ENCODE data around the gene JAGN1. TPM values are rescaled to one million over a fixed set of nuclear protein-coding genes. Genes with fewer than 3 reads are reported as not detected.
"Not testable (repeated sequence)": the region's sequence is repeated elsewhere in the genome, so short reads cannot be mapped to it uniquely, and the experiment has no call there.

Gene JAGN1
- 31.7 TPM for polyA plus RNA-seq (ENCODE audit: insufficient read length)

DNA sequence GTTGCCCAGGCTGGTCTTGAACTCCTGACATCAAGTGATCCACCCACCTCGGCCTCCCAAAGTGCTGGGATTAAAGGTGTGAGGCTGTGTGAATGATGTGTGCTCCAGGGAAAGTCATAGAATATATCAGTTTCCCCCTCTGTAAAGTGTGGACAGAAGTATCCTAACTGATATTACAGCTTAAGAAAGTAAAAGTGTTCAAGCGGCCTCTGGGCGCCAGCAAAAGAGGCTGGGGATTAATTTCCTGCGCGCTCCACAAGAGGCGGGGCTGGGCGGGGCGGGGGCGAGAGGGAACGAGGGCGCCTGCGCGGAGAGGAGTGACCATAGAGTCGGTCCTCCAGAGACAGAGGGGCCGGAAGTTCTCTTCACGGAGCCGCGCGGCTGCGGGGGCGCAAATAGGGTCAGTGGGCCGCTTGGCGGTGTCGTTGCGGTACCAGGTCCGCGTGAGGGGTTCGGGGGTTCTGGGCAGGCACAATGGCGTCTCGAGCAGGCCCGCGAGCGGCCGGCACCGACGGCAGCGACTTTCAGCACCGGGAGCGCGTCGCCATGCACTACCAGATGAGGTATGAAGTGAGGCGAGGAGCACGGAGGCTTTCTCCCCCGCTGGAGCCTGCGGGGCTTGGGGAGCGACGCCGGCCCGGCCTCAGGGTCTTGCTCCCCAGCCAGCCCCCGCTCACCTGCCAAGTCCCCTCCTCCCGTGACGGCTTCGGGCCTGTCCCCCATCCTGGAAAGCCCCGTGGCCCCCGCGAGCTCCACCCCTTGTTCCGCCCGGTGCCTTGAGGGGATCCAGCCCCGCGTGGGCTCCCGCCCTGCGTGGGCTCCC, at the start of gene JAGN1:
Gene JAGN1, plus strand, starts transcription at position 362 of the 823 bp plus-strand sequence. Its CDS starts 113 bp downstream, at position 475.
- DNase-seq (ENCODE audit: low read depth) = peak; percentile 57

DNA sequence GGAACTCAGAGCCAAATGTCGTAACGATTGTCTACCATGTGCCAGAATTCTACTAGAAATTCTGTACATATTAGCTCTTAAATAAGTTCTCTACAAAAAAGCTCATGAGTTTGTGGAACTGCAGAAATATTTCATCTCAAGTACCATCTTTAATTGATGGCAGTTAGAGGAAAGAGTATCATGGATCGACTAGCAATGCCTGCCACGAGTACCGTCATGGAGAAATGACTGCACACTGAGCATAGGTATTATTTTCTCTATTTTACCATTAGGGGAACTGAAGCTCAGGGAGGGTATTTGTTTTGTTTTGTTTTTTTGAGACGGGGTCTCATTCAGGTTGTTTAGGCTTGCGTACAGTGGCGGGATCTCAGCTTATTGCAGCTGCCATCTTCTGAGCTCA, 49.4 kb upstream of the JAGN1 start:
- DNase-seq (ENCODE audit: low read depth) = no peak

DNA sequence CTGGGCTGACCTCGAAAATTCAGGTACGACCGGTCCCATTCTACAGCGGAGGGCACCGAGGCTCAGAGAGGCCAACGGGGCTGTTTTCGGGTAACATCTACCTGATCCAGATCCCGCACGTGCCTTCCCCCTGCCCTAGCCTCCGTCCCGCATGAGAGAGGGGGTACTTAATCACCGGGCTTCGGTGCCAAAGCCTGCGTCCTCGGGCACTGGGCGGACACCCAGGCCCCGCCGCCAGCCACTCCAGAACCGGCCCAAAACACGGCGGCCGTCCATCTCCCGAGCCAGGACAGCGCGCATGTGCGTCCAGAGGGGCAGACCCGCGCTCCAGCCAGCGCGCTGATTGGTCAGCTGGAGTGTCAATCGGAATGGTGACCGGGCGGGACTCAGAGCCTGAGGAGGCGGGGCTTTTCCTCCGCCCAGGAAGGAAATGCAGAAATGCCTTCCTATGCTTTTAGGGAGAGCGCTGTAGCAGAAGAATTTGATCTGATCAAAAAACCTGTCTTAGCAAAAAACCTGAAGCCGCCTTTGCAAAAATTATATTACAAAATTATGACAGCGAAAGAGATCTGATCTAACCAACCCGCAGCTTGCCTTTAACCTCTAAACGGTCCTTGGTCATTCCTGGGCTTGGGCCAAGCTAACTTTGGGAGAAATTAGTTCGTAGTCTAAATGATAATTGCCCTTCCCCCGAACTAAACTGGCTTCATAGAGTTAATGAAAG, 46.5 kb upstream of the JAGN1 start, which contains the start of gene RPUSD3:
Gene RPUSD3, minus strand, starts transcription at position 294 of the 724 bp plus-strand sequence. Its CDS starts 18 bp downstream, at position 276.
- peak; percentile 89 for DNase-seq (ENCODE audit: low read depth)

DNA sequence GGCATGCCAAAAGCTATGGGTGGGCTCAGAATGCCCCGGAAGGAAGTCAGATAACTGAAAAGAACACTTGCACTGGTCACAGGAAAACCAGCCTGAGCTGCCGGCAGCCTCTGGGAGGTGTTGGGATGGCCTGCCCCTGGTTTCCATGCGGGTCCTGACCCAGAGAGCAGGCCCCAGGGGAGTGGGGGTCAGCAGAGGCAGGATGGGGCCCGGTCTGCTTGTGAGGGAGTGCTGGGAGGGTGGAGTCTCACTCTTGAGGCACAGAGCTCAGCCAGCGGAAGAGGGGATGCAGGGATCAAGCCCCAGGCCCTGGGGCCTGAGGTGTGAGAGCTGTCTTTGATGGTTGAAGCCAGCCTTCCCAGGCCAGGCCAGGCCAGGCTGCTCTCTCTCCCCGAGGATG, 44.2 kb upstream of the JAGN1 start:
- no peak for DNase-seq (ENCODE audit: low read depth)

DNA sequence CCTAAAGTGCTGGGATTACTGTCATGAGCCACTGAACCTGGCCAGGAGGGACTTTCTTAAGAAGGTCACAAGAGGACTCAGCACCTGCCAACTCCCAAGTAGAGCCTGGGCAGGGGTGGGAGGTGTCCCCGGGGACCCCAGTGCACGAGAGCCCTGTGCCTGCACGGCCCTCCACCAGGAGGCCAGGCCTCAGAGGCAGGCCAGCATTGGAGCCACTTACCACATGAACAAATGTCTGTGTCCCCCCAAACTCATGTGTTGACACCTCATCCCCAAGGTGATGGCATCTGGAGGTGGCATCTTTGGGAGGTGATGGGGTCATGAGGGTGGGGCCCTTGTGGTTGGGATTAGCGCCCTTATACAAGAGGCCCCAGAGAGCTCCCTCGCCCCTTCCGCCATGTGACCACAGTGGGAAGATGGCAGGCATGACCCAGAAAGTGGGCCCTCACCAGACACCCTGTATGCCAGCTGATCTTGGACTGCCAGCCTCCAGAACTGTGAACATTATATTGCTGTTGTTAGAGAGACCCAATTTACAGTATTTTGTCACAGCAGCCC, 43.4 kb upstream of the JAGN1 start:
- no peak for DNase-seq (ENCODE audit: low read depth)

DNA sequence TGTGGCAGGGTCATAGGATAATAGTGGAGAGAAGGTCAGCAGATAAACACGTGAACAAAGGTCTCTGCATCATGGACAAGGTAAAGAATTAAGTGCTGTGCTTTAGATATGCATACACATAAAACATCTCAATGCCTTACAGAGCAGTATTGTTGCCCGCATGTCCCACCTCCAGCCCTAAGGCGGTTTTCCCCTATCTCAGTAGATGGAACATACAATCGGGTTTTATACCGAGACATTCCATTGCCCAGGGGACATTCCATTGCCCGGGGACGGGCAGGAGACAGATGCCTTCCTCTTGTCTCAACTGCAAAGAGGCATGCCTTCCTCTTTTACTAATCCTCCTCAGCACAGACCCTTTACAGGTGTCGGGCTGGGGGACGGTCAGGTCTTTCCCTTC, 42.5 kb upstream of the JAGN1 start:
- not testable (repeated sequence) for DNase-seq (ENCODE audit: low read depth)

DNA sequence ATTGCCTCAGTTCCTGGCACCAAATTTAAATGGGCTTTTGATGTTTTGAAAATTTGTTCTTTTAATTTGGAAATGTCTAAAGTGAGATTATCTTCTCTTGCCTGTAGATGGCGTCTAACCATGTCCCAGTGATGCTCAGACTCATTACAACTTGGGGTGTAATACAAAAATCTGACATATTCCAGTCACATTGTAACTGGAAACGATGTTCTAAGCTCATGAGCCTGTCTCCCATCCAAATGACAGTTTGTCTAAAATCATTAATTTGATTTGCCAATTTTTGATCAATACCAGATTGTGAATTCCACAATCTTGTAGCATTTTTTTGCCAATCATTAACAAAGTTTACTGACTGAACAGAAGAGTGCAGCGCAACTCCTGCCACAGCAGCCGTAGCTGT, 41.5 kb upstream of the JAGN1 start:
- not testable (repeated sequence) for DNase-seq (ENCODE audit: low read depth)

DNA sequence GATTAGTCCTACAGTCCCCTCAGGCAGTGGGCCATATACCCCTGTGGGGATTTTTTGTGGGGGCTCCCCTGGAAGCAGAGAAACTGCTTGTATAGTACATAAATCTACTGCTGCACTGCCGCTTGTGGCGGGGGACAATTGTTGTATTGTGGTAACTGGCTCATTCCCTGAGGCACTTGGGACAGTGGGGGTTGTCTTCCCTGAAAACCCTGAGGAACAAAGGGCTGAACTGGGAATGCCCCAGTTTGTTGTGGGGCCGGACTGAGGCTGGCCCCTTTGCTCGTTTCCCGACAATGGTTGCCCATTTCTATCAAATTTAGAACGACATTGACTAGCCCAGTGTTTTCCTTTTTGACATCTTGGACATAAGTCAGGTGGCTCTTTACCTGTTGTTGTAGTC, 39.0 kb upstream of the JAGN1 start:
- not testable (repeated sequence) for DNase-seq (ENCODE audit: low read depth)

DNA sequence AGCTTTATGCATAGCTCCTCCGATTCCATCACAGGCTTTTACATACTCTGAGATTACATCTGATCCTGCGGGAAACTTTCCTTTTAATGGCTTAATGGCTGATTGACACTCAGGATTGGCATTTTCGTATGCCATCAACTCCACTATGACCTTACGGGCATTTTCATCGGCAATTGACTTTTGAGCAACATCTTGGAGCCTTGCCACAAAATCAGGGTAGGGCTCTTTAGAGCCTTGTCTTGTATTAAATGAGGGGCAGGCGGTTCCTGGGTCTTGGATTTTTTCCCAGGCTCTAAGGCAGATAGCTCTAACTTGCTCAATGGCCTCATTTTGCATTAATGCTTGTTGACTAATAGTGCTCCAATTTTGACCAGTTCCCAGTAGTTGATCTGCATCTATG, 38.5 kb upstream of the JAGN1 start:
- DNase-seq (ENCODE audit: low read depth) = not testable (repeated sequence)

DNA sequence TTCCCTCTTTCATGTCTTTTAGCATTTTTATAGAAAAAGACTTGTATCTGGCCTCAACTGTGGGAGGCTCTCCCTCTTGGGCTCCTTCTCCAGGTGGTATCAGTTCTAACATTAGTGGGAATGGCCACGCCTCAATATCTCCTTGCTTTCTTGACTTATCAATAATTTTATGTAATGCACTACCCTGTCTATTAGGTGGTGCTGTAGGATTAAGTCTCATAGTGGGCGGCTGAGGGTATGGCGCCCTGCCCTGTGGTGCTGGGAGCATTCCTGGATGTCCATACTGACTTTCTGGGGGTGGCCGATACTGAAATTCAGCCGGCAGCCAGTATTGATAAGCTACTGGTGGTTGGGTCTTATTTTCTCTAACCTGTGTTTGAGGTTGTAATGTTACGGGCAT, 37.9 kb upstream of the JAGN1 start:
- DNase-seq (ENCODE audit: low read depth) = no peak

DNA sequence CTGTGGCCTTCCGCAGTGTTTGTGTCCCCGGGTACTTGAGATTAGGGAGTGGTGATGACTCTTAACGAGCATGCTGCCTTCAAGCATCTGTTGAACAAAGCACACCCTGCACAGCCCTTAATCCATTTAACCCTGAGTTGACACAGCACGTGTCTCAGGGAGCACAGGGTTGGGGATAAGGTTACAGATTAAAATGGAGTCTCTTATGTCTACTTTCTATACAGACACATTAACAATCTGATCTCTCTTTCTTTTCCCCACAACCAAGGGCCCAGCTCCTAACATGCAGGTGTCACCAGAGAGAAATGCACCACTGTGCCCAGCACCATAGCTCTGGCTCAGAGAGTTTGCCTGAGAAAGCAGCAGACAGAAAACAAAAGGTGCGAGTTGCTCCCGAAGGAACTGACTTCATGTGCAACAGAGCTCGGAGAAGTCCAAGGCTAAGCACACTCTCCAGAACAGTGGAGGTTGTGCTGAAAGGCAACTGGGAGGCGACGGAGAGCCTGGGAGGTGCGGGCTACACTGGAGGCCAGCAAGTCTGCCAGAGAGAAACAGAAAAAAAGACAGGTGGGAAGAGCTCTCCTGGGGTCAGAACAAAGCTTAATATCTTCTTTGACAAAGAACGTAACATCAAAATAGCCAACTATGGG, 36.0 kb upstream of the JAGN1 start:
- DNase-seq (ENCODE audit: low read depth) = not testable (repeated sequence)

DNA sequence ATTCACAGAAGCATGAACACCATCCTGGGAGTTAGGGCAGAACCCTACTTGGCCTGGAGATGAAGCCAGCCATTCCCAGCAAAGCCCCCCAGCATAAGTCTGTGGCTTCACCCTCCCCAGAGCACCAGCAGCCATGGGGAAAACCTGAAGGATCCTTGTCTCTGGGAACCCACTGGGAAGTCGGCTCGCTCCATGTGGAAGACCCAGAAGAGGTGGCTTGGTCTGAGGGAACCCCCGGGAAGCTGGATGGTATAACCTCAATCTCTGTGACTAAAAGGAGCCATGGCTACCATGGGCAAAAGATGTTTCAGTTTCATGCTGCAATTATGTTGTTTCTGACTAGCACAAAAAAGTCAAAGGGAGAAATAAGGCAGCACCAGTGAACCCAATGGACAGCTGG, 34.8 kb upstream of the JAGN1 start:
- DNase-seq (ENCODE audit: low read depth) = no peak

DNA sequence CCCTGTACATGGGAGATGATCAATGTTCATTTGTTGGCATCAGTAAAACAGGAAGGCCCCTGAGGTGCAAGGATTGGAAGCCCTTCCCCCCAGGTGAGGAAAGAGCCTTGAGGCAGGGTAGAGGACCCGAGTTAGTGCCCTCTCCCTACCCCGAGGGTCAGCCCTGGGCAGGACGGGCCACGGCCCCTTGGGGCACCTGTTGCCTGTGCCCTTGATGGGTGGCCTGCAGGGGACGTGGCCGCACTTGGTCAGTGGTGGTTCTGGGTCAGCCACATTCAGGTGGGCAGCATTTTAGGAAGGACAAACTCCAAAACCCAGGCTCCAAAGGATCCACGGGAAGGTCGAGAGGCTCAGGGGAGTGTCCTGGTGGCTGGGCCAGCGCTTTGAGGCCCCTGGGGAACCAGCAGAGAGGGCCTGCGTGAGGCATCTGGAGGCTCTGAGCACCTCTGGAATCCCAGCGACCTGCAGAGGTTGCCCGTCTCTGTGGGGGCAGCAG, 30.8 kb upstream of the JAGN1 start:
- DNase-seq (ENCODE audit: low read depth) = no peak

DNA sequence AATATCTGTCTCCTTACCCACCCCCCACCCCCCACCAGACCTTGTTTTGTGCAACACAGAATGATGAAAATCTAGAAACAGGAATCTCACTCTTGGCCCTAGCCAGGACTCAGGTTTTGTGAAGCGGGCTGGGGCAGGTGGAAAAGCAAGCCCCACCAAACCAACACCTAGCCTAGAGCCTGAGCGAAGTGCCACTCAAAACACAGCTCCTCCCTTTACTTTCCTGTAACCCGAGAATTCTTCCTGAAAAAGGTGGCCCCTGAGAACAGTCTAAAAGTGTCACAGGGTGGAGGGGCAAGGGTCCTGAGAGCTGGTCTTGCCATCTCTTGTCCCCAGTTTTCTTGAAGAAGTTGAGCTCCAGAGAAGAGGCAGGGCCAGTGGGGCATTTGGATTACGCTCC, 29.2 kb upstream of the JAGN1 start:
- DNase-seq (ENCODE audit: low read depth) = no peak

DNA sequence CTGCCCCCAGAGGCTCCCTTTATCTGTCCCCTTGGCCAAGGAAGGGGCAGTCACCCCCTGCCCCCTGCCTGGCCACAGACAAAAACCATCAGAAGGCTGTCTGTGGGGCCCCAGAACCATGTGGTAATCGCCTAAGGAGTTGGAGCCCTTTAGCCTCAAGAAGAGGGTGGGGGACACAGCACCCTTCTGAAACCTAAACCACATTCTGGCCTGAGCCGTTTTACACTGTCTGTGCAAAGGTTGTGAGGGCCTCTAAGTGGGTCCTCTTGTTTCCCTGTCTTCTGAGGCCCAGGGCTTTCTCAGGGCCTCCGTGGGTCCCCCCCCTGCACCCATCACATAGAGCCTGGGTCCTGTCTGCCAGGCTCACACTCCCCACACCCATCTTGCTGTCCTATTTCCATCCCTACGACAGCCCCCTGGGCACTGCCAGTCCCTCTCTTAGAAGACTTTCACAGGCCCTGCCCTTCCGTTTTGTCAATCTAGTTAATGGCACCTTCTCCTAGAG, 28.7 kb upstream of the JAGN1 start:
- DNase-seq (ENCODE audit: low read depth) = no peak

DNA sequence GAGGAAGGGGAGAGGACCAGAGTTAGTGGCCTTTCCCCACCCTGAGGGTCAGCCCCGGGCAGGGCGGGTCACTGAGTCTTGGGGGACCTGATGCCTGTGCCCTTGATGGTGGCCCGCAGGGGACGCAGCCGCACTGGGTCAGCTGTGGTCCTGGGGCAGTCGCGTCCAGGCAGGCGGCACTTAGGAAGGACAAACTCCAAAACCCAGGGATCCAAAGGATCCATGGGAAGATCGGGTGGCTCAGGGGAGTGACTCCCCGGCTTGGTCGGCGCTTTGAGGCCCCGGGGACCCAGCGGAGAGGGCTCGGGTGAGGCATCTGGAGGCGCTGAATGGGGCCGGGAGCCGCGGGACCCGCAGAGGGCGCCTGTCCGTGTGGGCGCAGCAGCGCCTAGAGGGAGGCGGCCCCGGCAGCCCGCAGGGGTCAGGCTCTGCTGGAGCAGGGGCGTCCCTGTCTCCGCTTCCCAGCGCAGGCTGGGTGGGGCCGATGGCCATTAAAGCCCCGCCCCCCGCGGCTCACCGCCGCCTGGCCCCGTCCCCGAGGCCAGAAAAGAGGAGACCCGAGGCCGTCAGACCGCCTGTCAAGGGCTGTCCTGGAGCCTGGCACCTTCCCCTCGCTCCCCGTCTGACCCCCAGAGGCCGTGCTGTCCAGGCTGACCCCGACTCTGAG, 27.9 kb upstream of the JAGN1 start:
- DNase-seq (ENCODE audit: low read depth) = no peak

DNA sequence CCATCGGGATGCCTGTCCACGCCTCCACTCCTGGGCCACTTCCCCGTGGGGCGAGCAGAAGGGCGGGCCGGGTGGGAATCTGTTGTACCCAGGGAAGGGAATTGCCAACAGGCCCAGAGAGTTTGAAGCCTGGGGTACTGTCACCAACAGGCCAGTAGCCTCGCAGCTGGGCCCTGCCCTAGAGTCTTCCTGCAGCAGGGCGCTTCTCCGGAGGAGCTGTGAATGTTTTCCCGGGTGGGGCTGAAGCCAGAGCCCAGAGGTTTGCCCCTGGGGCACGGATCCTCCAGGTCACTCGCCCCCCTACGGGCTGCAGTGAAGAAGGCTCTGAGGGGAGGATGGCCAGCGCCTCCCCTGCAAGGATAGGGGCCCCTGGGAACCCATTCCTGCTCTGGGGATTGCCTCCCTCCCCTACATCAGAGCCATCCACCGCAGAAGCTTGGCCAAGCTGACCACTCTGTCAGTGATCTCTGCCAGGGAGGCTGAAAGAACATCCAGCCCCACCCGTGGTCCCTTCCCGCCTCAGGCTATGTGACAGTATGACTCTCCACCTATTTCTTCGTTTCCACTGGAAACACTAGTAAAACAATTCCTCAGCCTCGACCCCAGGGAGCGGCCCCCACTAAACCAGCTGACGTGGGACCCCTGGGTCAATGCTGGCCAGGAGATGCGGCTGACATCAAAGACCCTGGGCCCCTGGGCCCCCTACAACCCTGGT, 27.2 kb upstream of the JAGN1 start:
- no peak for DNase-seq (ENCODE audit: low read depth)

DNA sequence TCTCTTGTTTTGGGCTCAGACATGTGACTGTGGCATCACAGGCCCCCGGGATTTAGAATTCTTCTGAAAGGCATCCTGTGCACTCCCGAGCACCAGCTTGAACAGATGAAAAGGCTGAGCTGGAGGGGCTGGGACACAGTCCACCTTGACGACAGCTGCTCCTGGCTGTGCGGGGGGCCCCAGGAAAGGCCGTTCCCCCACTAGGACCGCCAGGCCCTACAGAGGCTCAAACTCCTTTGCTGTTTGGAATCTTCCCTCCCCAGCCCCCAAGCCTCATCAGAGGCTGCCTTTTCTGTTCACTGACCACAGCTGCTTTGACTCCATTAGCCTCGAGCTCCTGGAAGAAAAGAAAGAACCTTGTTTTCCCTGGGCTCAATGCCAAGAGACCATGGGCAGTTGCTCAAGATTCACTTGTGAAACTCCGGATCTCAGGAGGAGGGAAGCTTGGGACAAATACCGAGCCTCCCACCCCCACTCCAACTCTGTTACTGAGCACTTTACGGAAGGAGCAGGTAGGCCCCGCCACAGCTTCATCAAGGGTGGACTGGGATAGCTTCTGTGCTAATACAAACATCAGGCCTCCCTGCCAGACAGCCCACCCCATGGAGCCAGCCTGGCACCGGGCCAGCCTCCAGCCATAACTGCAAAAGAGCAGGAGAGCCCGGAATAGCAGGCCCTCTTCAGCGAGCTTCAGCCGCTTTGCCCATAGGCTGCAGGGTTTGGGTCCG, 26.0 kb upstream of the JAGN1 start:
- DNase-seq (ENCODE audit: low read depth) = peak; percentile 62

DNA sequence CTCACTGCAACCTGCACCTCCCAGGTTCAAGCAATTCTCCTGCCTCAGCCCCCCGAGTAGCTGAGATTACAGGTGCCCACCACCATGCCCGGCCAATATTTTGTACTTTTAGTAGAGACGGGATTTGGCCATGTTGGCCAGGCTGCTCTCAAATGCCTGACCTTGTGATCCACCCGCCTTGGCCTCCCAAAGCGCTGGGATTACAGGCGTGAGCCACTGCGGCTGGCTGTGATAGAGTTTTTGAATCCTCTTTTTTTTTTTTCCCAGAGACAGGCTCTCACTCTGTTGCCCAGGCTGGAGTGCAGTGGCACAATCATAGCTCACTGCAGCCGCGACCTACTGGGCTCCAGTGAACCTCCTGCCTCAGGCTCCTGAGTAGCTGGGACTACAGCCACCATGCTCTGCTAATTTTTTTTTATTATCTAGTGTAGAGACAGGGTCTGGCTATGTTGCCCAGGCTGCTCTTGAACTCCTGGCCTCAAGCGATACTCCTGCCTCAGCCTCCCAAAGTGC, 25.2 kb upstream of the JAGN1 start:
- DNase-seq (ENCODE audit: low read depth) = not testable (repeated sequence)

DNA sequence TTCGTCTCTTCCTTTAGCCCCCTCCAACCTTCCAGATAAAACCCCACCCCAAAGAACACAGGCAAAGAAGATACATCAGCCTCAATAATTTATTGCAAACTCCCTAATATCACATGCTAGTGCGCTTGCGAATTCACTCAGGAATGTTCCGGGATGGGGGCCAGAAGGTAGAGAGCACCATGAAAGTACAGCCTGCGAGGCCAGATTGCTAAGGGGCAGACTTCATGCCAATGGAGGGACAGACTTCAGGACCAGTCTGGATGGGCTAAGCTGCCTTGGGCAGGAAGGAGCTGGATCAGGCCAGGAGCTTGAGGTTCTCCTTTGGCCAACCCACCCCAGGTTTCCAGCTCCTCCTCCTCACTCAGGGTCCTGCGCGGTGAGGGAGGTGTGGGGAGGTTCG, 23.8 kb upstream of the JAGN1 start:
- DNase-seq (ENCODE audit: low read depth) = no peak
